ENCODE results near the gene KCNQ5. TPM values are rescaled to one million over a fixed set of nuclear protein-coding genes. Genes with fewer than 3 reads are reported as not detected.

Gene KCNQ5
- total RNA-seq, 1 donor from 2014 or later, result 10.1 TPM

- DNase-seq (no peak), ATAC-seq (ENCODE audit: low read depth) (no peak)
- TF ChIP-seq CTCF (IDR thresholded peaks at IDR 0.05), result no peak
- intact Hi-C loops (cut with micrococcal nuclease), result no loop called here
- Mint-ChIP-seq H3K27ac (no peak overlapping the region), H3K27me3 (no peaks in the 10 kb centered on the region), H3K36me3 (ENCODE audit: low read depth) (no peaks in the 10 kb centered on the region), H3K4me1 (no peaks in the 10 kb centered on the region), H3K4me3 (no peak overlapping the region), H3K9me3 (peaks cover 3% of the 10 kb centered on the region)
- ChIA-PET CTCF (no interaction called here), POLR2A (no interaction called here)
Observed at GRCh38 chr6:72699159-72699558, 77.3 kb downstream of the KCNQ5 start.

- H3K36me3 Mint-ChIP-seq (ENCODE audit: low read depth), result no peaks in the 10 kb centered on the region
- no peaks in the 10 kb centered on the region for H3K4me1 Mint-ChIP-seq
- intact Hi-C loops (cut with micrococcal nuclease), result no loop called here
- CTCF ChIA-PET, result no interaction called here
- no peaks in the 10 kb centered on the region for H3K9me3 Mint-ChIP-seq
- H3K27me3 Mint-ChIP-seq, result no peaks in the 10 kb centered on the region
- DNase-seq (no peak), ATAC-seq (ENCODE audit: low read depth) (no peak)
- no peak overlapping the region for H3K27ac Mint-ChIP-seq
- H3K4me3 Mint-ChIP-seq, result no peak overlapping the region
- TF ChIP-seq CTCF (IDR thresholded peaks at IDR 0.05), result no peak
- POLR2A ChIA-PET, result no interaction called here
Observed at GRCh38 chr6:72702421-72702820, 80.6 kb downstream of the KCNQ5 start.

- Mint-ChIP-seq H3K4me1 (no peaks in the 10 kb centered on the region), H3K4me3 (no peak overlapping the region), H3K36me3 (ENCODE audit: low read depth) (no peaks in the 10 kb centered on the region), H3K27me3 (no peaks in the 10 kb centered on the region), H3K9me3 (no peaks in the 10 kb centered on the region), H3K27ac (no peak overlapping the region)
- no peak for TF ChIP-seq CTCF (IDR thresholded peaks at IDR 0.05)
- POLR2A ChIA-PET, result no interaction called here
- CTCF ChIA-PET, result no interaction called here
- no peak for DNase-seq
- ATAC-seq (ENCODE audit: low read depth), result no peak
- intact Hi-C loops (cut with micrococcal nuclease), result no loop called here
Observed at GRCh38 chr6:72703093-72703492, 81.2 kb downstream of the KCNQ5 start.

- no peak for ATAC-seq (ENCODE audit: low read depth)
- no peak for DNase-seq
- Mint-ChIP-seq H3K27me3 (no peaks in the 10 kb centered on the region), H3K9me3 (peaks cover 3% of the 10 kb centered on the region), H3K36me3 (ENCODE audit: low read depth) (peaks cover 3% of the 10 kb centered on the region), H3K4me1 (no peaks in the 10 kb centered on the region), H3K27ac (no peak overlapping the region), H3K4me3 (no peak overlapping the region)
- intact Hi-C loops (cut with micrococcal nuclease), result no loop called here
- TF ChIP-seq CTCF (IDR thresholded peaks at IDR 0.05), result no peak
- ChIA-PET CTCF (no interaction called here), POLR2A (no interaction called here)
Observed at GRCh38 chr6:72704979-72705378, 83.1 kb downstream of the KCNQ5 start.

GRCh38 chr6:72709431-72709830, 87.6 kb downstream of the KCNQ5 start:
- peaks cover 3% of the 10 kb centered on the region for H3K4me1 Mint-ChIP-seq
- POLR2A ChIA-PET, result no interaction called here
- no peak overlapping the region for H3K27ac Mint-ChIP-seq
- no peaks in the 10 kb centered on the region for H3K27me3 Mint-ChIP-seq
- no peak overlapping the region for H3K4me3 Mint-ChIP-seq
- ATAC-seq (ENCODE audit: low read depth), result no peak
- CTCF ChIA-PET, result no interaction called here
- DNase-seq, result no peak
- intact Hi-C loops (cut with micrococcal nuclease), result no loop called here
- TF ChIP-seq CTCF (IDR thresholded peaks at IDR 0.05), result no peak
- peaks cover 8% of the 10 kb centered on the region for H3K9me3 Mint-ChIP-seq
- H3K36me3 Mint-ChIP-seq (ENCODE audit: low read depth), result peaks cover 15% of the 10 kb centered on the region

Measured in activated B cell treated with CpG ODN at 0.5 μM for 24 hours (primary cell).